ENCODE results near the gene SFXN5.

Gene SFXN5

DNA sequence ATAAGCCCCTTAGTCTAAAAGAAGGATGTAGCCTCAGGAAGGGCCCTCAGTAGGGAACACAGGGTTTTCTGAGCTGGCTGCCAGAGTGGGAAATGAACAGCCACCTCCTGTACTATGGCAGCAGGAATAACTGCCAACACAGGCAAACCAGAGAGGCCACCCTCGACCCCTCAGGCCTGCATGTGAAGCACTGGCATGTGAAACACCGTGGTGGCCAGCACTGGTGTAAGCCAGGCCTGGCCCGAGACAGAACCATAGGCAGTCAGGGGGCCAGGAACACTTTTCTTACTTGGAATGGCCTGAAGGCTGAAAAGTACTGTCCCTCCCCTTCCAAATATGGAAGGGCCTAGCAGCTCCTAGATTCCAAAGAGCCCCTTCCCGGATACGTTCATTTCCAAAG, 28.2 kb downstream of the SFXN5 start:
- DNase-seq = no peak

DNA sequence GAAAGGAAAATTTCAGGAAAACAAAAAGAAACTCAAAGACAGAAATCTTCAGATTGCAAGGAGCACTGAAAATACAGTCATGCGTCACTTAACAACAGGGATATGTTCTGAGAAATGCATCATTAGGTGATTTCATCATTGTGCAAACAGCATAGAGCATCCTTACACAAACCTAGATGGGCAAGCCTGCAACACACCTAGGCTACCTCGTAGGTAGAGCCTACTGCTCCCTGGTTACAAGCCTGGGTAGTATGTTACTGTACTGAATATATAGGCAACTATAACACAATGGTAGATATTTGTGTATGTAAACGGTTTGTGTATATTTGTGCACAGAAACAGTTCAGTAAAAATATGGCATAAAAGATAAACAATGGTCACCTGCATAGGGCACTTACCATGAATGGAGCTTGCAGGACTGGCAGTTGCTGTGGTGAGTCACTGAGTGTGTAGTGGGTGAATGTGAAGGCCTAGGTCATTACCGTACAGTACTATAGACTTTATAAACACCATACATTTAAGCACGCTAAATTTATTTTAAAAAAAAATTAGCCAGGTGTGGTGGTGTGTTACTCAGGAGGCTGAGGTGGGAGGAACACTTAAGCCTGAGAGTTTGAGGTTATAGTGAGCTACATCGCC, 33.4 kb downstream of the SFXN5 start:
- DNase-seq = no peak

DNA sequence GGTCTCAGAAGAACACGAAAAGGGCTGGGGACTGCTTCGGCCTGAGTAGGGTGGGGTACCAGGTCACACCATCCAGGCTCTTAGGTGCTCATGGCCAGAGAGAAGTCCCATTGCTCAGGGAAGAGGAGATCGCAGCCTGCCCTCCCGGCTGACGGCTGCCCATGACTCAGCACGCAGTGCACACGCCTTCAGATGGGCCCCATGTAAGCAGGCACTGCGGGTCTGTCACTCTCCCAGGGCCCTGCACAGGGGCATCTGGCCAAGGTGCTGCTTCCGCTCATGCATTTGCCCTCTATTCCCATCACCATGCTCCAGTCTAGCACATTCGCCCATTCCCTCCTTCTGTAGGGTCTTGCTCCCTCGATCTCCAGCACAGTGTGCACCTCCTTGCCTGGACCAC, 34.7 kb downstream of the SFXN5 start:
- DNase-seq = no peak

DNA sequence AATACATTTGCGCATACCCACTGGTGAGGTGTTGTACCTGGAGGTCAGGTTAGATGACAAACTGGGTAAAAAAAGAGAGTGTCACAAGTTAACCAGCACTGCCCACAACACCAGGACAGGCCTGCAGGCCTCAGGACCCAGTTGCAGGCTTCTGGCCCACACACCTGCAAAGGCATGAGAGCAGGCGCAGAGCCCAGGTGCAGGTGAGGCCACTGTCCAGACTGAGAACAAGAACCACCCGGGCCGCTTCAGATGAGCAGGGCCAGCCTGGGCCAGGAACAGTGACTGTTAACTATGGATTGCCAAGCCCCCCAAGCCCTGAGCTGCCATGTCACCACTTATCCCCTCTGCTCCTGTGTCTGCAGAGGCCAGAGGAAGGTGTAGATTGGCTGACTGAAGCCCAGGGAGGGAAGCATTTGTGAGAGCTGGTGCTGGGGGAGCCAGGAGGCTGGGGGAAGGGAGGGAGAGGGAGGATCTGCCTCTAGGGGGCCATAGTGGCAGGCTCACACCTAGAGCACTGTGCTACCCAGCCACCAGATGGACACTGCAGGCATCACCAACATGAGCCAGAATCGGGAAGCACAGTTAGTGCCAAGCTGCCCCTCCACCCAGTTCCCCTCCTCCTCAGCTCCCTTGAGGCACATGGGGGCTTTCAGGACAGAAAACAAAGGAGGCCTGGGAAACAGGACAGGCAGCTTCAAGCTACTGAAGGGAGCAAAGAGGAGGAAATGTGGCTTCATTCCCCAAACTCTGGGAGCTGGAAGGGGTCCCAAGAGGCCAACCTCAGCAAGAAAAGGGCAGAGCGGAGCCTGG, 35.4 kb downstream of the SFXN5 start:
- DNase-seq = no peak

DNA sequence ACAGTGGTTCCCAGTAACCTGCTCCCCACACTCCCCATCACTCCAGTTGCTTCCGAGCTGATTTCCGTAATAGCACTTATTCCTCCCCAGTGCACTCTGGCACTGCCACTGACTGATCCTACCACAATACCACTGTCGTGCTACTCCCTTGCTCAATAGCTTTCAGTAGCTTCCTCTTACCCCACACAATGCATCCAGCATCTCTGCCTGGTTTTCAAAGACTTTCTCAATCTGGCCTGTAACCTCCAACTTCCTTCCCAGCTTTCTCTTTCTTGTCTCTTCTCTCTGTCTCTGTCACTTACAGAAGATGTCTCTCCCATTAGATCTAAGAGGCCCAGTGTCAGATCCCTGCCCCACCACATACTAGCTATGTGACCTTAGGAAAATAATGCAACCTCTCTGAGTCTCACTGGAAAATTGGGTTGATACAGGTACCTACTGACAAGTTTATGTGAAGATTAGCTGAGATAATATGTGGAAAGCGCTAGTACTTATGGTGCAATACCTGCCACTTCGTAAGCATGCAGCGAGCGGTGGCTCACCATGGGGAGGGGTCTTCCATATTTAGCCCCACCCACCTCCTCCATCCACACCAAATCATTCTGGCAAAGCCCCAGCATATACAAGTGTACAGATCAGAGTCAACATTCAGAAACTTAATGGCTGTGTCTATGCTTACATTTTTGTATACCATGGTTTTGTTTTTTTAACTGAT, 36.7 kb downstream of the SFXN5 start:
- no peak for DNase-seq

DNA sequence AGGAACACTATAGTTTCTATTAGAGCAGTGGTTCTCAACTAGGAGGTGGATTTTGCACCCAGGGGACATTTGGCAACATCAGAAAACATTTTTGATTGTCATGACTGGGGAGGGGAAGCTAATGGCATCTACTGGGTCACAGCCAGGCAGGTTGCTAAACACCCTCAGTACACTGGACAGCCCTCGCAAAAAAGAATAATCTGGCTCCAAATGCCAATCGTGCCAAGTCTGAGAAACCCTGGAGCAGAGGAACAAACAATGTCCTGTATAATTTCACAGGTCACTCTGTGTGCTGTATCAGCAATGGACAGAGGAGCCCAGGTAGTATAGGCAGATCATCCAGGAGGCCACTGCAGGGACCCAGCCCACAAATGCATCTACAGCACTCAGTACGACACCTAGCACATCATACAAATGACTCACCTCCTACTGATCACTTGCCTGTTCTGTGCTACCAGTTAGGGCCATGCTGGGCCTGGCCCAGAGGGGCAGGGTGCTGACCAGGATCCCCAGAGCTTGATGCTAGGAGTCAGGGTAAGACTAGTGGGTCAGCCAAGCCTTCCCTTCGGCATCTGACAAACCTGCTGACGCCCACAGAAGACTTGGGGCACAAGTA, 37.6 kb downstream of the SFXN5 start:
- DNase-seq = no peak

DNA sequence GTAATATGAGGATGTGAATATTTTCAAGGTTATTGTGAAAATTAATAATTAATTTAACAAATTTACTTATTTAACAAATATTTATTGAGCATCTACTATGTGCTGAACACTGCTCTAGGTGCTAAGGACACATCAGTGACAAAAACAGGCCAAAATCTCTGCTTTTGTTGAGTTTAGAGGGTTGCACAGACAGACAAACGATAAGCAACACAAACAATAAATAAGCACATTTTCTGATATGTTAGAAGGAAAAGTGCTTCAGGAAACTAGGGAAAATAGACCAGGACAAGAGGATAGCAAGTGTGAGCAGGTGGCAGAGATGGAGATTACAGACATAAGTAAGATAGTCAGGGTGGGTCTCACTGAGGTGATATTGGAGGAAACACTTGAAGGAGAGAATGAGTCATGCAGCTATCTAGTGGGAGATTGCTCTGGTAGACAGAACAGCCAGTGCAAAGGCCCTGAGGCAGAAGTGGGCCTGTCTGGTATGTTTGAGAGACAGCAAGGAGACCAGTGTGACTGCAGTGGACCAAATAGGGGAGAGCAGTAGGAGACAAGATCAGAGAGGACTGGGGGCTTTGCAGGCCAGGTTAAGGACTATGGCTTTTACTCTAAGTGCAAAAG, 38.3 kb downstream of the SFXN5 start:
- no peak for DNase-seq

DNA sequence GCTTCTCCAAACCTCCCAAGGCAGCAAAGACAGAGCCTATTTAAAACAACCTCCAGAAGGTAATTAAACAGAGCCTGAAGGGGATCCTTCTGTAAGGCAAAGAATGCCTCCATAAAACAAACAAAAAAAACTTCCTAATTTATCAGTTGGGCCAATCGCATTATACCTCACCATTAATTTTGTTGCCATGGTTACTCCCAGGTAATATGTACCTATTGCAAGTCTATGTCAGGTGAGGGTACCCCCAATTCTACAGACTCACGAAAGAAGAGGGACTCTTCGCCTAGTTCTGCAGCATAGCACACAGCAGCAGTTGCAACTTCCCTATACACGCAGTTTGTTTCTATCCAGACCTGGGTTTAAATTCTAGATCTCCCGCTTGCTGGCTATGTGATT, 38.8 kb downstream of the SFXN5 start:
- DNase-seq = no peak

DNA sequence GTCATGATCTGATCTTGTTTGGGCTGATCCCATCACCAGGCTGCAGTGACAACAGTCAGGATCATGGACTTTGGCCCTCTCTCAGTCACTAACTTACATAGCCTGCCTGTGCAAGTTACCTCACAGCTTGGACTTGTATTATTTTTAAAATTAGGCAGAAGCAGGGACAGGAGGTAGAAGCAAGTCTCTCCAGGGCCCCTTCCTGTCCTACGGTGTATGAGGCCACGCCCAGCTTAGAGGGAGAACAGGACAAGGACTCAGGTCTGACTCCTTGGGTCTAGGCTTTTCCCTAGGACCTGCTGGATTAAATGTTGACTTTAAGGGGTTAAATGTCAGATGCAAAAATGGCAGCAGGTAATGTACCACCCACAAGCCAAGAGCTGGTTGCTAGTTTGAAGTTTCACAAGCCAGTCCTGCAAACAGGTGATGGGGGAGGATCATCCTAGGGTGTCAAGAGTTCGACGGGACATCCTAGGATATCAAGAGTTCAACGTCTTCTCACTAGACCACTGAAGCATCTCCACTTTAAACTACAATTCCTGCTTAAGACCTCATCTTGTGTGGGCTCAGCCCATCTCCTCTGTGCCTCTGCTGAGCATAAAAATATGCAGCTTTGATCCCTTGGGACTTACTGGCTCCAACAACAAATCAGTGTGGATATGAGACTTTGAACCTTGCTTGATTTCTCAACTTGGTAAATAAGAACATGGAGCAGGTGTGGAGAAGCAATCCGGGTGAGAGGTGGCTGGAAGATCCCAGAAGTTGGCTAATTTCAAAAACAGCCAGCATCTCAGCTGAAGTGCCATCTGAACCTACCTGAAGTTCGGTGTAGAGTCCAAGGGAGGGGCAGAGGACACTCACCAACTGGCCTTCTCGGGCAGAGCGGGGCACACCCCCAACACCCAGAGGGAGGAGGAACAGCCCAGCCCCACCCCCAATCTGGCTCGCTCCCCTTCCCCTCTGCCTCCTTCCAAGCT, 39.5 kb downstream of the SFXN5 start:
- no peak for DNase-seq

DNA sequence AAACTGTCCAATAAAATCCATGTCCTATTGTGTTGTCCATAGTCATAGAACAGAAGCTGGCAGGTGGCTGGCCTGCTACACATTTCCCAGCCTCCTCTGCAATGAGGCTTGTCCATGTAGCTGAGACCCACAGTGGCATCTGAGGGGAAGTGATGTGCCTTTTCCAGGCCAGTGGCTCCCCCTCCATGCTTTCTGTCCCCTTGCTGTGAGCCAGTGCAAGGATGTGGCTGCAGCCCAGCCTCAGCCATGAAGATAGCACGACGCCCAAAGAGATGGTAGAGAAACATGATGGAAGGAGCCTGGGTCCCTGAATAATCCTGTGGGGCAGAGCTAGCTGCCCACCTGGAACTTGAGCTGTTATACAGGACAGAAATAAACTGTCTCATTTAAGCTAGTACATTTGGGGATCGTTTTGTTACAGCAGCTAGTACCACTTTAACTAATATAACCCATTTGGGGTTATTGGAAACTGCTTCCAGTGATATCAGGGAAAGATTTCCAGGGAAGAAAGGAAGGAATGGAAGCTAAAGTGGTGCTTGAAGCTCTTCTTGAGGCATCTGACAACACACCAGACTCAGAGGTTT, 40.3 kb downstream of the SFXN5 start:
- no peak for DNase-seq

DNA sequence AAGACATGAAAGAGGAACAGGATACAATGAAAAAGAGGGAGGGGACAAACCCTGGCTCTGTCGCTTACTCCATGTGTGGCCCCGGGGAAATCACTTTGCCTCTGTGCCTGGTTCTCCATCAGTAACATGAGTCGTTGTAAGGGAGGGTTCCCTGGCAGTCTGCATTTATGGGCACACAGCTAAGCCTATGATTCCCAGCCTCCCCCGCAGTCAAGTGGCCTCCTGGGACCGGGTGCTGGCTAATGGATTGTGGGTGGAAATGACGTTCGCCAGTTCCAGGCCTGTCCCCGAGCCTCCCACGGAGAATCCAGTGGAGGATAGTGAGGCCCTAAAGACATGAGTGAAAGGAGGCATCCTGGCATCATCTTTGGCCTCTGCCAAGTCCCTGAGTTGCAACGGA, 42.7 kb downstream of the SFXN5 start:
- no peak for DNase-seq

DNA sequence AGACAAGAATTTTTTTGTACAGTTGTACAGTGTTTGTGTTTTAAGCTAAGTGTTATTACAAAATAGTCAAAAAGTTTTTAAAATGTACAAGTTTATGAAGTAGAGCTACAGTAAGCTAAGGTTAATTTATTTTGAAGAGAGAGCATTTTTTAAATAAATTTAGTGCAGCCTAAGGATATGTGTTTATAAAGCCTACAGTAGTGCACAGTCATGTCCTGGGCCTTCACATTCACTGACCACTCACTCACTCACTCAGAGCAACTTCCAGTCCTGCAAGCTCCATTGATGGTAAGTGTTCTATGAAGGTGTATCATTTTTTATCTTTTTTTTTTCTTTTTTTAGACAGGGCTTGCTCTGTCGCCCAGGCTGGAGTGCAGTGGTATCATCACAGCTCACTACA, 44.2 kb downstream of the SFXN5 start:
- no peak for DNase-seq

DNA sequence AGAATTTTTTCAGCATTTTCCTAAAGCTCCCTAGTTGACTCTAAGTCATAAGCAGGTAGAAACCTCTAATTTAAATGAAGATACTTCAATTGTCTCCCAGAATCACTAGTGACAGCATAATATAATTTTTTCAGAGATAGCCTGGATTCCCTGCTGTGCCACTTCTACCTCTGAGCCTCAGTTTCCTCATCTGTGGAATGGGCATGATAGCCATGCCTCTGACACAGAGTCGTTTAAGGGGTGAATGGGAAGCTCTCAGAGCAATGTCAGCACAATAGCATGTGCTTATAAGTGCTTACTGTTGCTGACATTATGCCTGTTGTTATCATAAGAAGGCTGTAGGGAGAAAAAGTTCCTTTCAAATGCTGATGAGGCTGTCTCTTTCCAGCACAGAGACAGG, 48.0 kb downstream of the SFXN5 start:
- DNase-seq = no peak

DNA sequence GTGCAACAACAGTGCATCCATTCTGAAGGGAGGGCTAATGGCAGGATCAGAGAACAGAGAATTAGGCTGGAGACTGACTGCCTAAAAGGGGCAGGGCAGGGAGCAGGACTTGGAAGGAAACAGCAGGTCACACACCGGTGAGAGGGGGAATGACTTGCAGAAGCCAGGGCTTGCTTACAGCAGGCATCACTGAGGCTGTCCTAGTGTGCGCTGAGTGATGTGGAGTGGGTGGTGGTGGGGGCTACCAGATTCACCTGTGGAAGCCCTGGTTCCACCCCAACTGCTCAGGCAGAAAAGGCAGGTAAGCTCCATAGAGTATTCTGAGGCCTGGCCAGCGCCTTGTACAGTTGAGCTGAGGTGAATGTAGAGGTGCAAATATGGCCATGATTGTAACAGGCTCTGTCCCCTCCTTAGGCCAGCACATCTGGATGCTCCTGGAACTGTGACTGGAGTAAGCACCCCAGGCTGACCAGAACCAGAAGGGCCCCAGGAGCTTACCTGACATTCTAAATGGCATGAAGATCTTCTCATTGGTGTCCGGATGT, 49.4 kb downstream of the SFXN5 start:
- DNase-seq = no peak

DNA sequence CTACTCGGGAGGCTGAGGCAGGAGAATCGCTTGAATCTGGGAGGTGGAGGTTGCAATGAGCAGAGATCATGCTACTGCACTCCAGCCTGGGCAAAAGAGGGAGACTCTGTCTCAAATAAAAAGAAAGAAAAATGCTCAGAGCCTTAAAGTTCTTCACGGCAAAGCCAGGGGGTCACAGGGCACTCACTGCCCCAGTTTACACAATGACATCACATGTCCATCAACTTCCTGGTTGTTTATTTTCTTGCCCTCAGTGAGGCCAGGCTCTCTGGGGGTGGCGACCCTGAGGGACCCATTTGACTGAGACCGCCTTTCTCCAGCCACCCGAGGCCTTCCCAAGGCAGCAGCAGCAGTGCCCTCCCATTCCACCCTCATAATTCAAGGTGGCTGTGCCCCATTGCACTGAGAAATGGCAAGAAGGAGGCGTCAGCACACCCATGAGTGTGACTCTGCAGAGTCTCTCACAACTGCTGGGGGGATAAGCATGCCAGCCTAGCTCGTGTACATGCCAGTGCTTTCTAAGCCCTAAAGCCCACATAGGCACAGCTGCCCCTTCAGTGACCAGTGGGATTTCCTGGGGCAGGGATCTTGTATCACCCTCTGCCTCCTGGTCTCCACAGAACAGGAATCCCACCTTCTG, 50.0 kb downstream of the SFXN5 start:
- DNase-seq = no peak

DNA sequence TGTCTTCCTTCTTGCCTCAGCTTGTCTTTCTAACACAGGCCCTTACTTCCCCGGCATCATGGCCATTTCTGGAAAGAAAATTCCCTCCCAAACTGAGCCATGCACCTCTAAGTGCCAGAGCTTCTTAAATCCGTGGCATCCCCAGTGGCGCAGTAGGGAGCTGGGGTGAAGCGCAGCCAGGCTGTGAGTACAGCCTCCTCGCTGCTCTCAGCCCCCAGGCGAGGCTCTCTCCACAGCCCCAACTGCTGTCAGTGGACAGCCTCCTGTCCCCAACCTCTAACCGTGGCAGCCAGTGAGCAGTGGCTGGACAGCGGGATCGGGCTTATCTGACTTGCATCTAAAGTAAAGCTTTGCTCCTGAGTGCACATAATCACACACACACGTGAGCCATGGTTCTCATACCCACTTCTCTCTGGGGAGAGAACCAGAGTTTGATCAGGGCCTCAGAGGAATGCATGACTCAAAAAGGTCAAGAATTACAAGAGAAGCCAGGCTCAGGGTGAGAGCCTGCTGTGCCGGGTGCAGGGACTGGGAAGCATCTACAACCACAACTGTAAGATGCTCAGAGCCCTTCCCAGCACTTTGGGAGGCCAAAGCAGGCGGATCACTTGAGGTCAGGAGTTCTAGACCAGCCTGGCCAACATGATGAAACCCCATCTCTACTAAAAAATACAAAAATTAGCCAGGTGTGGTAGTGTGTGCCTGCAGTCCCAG, 50.7 kb downstream of the SFXN5 start:
- no peak for DNase-seq

DNA sequence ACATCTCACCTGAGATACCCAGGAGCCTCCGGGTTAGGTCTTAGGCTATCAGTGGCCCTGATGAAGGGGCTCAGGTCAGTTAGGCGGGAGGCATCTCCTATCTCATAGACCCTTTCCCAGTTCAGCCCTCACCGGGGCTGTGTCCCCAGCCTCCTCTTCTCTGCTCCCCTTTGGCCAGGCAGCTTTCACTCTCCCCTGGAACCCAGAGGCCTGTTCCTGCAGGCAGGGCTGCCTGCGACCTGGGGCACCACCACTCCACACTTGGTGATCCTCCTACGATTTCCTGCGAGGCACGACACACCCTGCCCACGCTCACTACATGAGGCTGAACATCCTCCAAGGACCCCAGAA, 51.2 kb downstream of the SFXN5 start:
- no peak for DNase-seq

DNA sequence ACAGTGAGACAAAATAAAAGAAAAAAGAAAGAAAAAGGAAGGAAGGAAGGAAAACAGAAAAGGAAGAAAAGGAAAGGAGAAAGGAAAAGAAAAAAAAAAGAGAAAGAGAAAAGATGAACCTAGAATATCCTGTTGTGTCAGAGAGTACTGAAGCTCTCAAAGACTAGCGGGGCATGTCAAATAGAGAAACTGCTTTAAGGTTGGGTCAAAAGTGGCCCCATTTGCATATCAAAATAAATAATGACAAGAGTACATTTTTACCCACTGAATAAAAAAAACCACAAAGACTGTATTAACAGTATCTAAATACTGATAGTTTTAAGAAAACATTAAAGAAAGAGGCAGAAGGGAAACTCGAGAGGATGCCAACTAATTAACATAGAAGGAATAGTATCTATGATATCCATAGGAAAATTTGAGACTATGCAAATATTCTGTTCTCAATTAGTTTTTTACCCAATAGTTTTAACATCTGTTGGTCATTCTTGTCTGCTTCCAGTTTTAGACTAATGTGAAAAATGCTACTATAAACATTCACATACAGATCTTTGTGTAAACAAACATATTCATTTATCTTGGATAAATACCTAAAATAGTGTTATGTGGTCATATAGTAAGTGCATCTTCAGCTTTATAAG, 53.2 kb downstream of the SFXN5 start:
- DNase-seq = no peak

DNA sequence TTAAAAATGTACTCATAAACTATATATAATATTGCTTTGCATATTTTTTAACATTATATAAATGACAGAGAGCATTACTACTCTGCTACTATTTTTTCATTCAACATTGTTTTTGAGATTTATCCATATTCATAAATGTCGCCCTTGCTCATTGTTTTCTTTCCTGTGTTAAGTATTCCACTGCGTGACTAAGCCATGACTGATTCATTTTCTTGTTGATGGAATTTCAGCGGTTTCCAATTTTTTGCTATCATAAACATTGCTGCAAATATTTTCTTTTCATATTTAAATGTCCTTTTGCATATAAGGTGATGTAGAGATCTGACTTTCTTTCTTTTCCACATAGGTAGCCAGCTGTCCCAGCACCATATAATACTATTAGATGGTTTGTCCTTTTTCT, 57.6 kb downstream of the SFXN5 start:
- no peak for DNase-seq

Data from NCI-H187 treated with DMSO at 0.1 percent for 48 hours (cell line).